ENCODE data around the gene OR51B2. TPM values are rescaled to one million over a fixed set of nuclear protein-coding genes. Genes with fewer than 3 reads are reported as not detected.

OR51B2 gene
- polyA plus RNA-seq, 1 donor (not counting 4 experiments of a cell fraction or from before 2014, with no cell fraction given) = not detected

GRCh38 chr11:5274395-5274794 lies 49.7 kb downstream of the OR51B2 start:
- peak overlapping the region; percentile 74 for H2AFZ ChIP-seq (ENCODE audit: control insufficient read depth, low read length)

More at GRCh38 chr11:5274395-5274794, 49.7 kb downstream of the OR51B2 start:
- no peaks in the 10 kb centered on the region for H3K9me1 ChIP-seq (ENCODE audit: control insufficient read depth, extremely low read depth, insufficient read depth, low read length)
- H3K4me3 ChIP-seq (ENCODE audit: control insufficient read depth in 2 of 3, extremely low read depth in 1 of 3, insufficient read depth in 2 of 3, low read depth in 1 of 3, low read length in 3 of 3) = no peak overlapping the region
- H3K27ac ChIP-seq (ENCODE audit: control insufficient read depth, insufficient read depth, low read length) = no peak overlapping the region
- peaks cover 7% of the 10 kb centered on the region for H3K4me1 ChIP-seq (ENCODE audit: control insufficient read depth, extremely low read depth, insufficient read depth, low read length)
- H3K79me2 ChIP-seq (ENCODE audit: control insufficient read depth, insufficient read depth, low read length) = no peaks in the 10 kb centered on the region
- no peaks in the 10 kb centered on the region for H3K9me3 ChIP-seq (ENCODE audit: control insufficient read depth, low read depth, low read length)
- H3K9ac ChIP-seq (ENCODE audit: control insufficient read depth, extremely low read depth, insufficient read depth, low read length) = no peak overlapping the region
- no peaks in the 10 kb centered on the region for H3K27me3 ChIP-seq (ENCODE audit: control insufficient read depth, extremely low read depth, insufficient read depth, low read length)
- TF ChIP-seq EZH2 (IDR thresholded peaks at IDR 0.05; ENCODE audit: low read length) (no peak), CTCF (optimal IDR thresholded peaks at IDR 0.05 in 1 of 3, IDR thresholded peaks at IDR 0.05 in 1 of 3, conservative IDR thresholded peaks at IDR 0.05 in 1 of 3; ENCODE audit: extremely low read depth in 1 of 3, insufficient read depth in 2 of 3, low read length in 3 of 3) (no peak)
- no peak for FAIRE-seq
- H4K20me1 ChIP-seq (ENCODE audit: control insufficient read depth, extremely low read depth, insufficient read depth, low read length) = no peaks in the 10 kb centered on the region
- no peaks in the 10 kb centered on the region for H3K36me3 ChIP-seq (ENCODE audit: control insufficient read depth in 2 of 2, extremely low read depth in 1 of 2, insufficient read depth in 2 of 2, low read length in 2 of 2)
- no peak for DNase-seq (ENCODE audit: low read depth, low spot score)
- dilution Hi-C loops (cut with MboI; ENCODE audit: extremely low pct_ligation_motif_present, low sequenced_read_pairs) = no loop called here
- peak overlapping the region; percentile 11 for H3K4me2 ChIP-seq (ENCODE audit: control insufficient read depth, extremely low read depth, insufficient read depth, low read depth, low read length)

Small RNAs within 50 kb of the gene (small RNA-seq; reads per million reads assigned to genes)
- gene AC104389.3 (ENCODE audit: insufficient read length in 3 of 3, low read depth in 3 of 3, low replicate concordance in 1 of 3) = 0 reads per million in 3 experiments

Other genes starting within 250 kb of the OR51B2 start
- gene OR52A5, start 185.9 kb downstream of the OR51B2 start, polyA plus RNA-seq = not detected in 3 replicates
- not detected in 3 replicates for gene OR52A1, start 169.5 kb downstream of the OR51B2 start, polyA plus RNA-seq
- not detected in 3 replicates for gene OR51V1, start 123.6 kb downstream of the OR51B2 start, polyA plus RNA-seq
- gene HBB, start 97.2 kb downstream of the OR51B2 start, polyA plus RNA-seq = not detected in 3 replicates
- gene HBD, start 89.8 kb downstream of the OR51B2 start, polyA plus RNA-seq = not detected in 3 replicates
- 0.30 to 0.31 TPM in 2 of 3 replicates, not detected in the other for gene HBG1, start 74.4 kb downstream of the OR51B2 start, polyA plus RNA-seq
- 0.50 to 0.73 TPM (median 0.61 TPM) in 3 replicates for gene HBG2, start 69.5 kb downstream of the OR51B2 start, polyA plus RNA-seq
- 0.19 to 0.26 TPM in 2 of 3 replicates, not detected in the other for gene HBE1, start 54.4 kb downstream of the OR51B2 start, polyA plus RNA-seq
- gene OR51B4, start 22.4 kb downstream of the OR51B2 start, polyA plus RNA-seq = not detected in 3 replicates
- not detected in 3 replicates for gene OR51B5, start 19.2 kb upstream of the OR51B2 start, polyA plus RNA-seq
- not detected in 3 replicates for gene OR51B6, start 27.2 kb upstream of the OR51B2 start, polyA plus RNA-seq
- not detected in 3 replicates for gene OR51M1, start 59.5 kb upstream of the OR51B2 start, polyA plus RNA-seq
- not detected in 3 replicates for gene OR51Q1, start 97.8 kb upstream of the OR51B2 start, polyA plus RNA-seq
- gene OR51I1, start 117.2 kb upstream of the OR51B2 start, polyA plus RNA-seq = not detected in 3 replicates
- not detected in 3 replicates for gene OR51I2, start 125.0 kb upstream of the OR51B2 start, polyA plus RNA-seq
- gene OR52D1, start 164.4 kb upstream of the OR51B2 start, polyA plus RNA-seq = not detected in 3 replicates
- not detected in 3 replicates for gene UBQLN3, start 185.7 kb upstream of the OR51B2 start, polyA plus RNA-seq
- 0.08 to 0.48 TPM (median 0.12 TPM) in 3 replicates for gene UBQLNL, start 192.4 kb upstream of the OR51B2 start, polyA plus RNA-seq
- gene OR52H1, start 224.2 kb upstream of the OR51B2 start, polyA plus RNA-seq = 0.15 TPM in 1 of 3 replicates, not detected in the others

Measured in keratinocyte (primary cell).